CD4-positive, alpha-beta memory T cell (primary cell): ENCODE measurements around the gene ATP1B3. TPM values are rescaled to one million over a fixed set of nuclear protein-coding genes. Genes with fewer than 3 reads are reported as not detected.

ENCODE experiments used
- CTCF ChIA-PET: fragments of 350-600 bp; sonication (Branson Sonifier 250); formaldehyde crosslinking; loops from one replicate; lab custom pipeline; 2021; ENCODE audit warnings: inconsistent platforms; ENCODE audit not compliant: partially characterized antibody; lab: Charles Lee
- POLR2A ChIA-PET: fragments of 350-600 bp; sonication (Branson Sonifier 250); formaldehyde crosslinking; loops from one replicate; lab custom pipeline; 2021; ENCODE audit not compliant: partially characterized antibody; lab: Charles Lee
- DNase-seq, 5 donors: peaks; one replicate each; pipeline versions ENCODE4 v3.0.0 to v3.0.0-alpha.2; 2020 to 2022; ENCODE audit warnings: mixed read lengths in 1 of 5
- H3K27ac ChIP-seq: one replicate; pipeline ENCODE4 v1.7.0; 2013; ENCODE audit warnings: low read depth, low read length
- H3K27me3 ChIP-seq: 2 replicates; pipeline ENCODE4 v1.7.0; 2013; ENCODE audit warnings: mild to moderate bottlenecking, low read length, moderate library complexity; ENCODE audit not compliant: insufficient read depth
- H3K36me3 ChIP-seq: 2 replicates; pipeline ENCODE4 v1.7.0; 2013; ENCODE audit warnings: mild to moderate bottlenecking, low read length, moderate library complexity; ENCODE audit not compliant: insufficient read depth
- H3K4me1 ChIP-seq: 2 replicates; pipeline ENCODE4 v1.7.0; 2013; ENCODE audit warnings: mild to moderate bottlenecking, low read length, moderate library complexity; ENCODE audit not compliant: insufficient read depth
- H3K4me3 ChIP-seq, 2 donors: one replicate each; pipeline ENCODE4 v1.7.0; 2013; ENCODE audit warnings: low read length in 2 of 2, mild to moderate bottlenecking in 1 of 2
- H3K9me3 ChIP-seq, 2 donors: one replicate each; pipeline ENCODE4 v1.7.0; 2013; ENCODE audit warnings: low read length in 2 of 2, control low read depth in 1 of 2; ENCODE audit not compliant: control insufficient read depth in 1 of 2
- H3K27ac Mint-ChIP-seq, 7 donors: one replicate each; pipeline ENCODE4 v1.8.0; 2020 to 2021; ENCODE audit warnings: mixed read lengths in 7 of 7, mild to moderate bottlenecking in 6 of 7, inconsistent platforms in 3 of 7, moderate library complexity in 3 of 7
- H3K27me3 Mint-ChIP-seq, 2 donors: one replicate each; pipeline ENCODE4 v1.8.0; 2020 to 2021; ENCODE audit warnings: mixed read lengths in 2 of 2
- H3K36me3 Mint-ChIP-seq, 2 donors: one replicate each; pipeline ENCODE4 v1.8.0; 2020 to 2021; ENCODE audit warnings: mixed read lengths in 2 of 2, inconsistent platforms in 1 of 2, mild to moderate bottlenecking in 1 of 2
- H3K4me1 Mint-ChIP-seq, 4 donors: one replicate each; pipeline ENCODE4 v1.8.0; 2020 to 2021; ENCODE audit warnings: mixed read lengths in 4 of 4, mild to moderate bottlenecking in 1 of 4
- H3K4me3 Mint-ChIP-seq, 8 donors: one replicate each; pipeline ENCODE4 v1.8.0; 2020 to 2021; ENCODE audit warnings: mixed read lengths in 8 of 8, mild to moderate bottlenecking in 7 of 8, moderate library complexity in 6 of 8, inconsistent platforms in 3 of 8
- H3K9me3 Mint-ChIP-seq, 8 donors: one replicate each; pipeline ENCODE4 v1.8.0; 2020 to 2021; ENCODE audit warnings: mixed read lengths in 8 of 8, mild to moderate bottlenecking in 5 of 8, inconsistent platforms in 3 of 8, moderate library complexity in 1 of 8
- intact Hi-C: fragments of 100-400 bp; cut with micrococcal nuclease; formaldehyde crosslinking; loops from one replicate; pipeline ENCODE4 v1.15.1; 2023
- polyA plus RNA-seq, 2 donors: library from polyadenylated mRNA; unstranded; fragments of 300-500 nt; fragmentation: Illumina TruSeq; gene quantifications; one replicate each; pipeline ENCODE4 v1.2.3, GENCODE V29; 2021
- total RNA-seq, 2 experiments: library from RNA; stranded (reverse); gene quantifications; one replicate each; pipeline ENCODE4 v1.2.3, GENCODE V29; 2021

The ATP1B3 gene
- total and polyA plus RNA-seq, 4 experiments from 2014 or later, result 28.3 to 132 (median 72.5) TPM

DNA sequence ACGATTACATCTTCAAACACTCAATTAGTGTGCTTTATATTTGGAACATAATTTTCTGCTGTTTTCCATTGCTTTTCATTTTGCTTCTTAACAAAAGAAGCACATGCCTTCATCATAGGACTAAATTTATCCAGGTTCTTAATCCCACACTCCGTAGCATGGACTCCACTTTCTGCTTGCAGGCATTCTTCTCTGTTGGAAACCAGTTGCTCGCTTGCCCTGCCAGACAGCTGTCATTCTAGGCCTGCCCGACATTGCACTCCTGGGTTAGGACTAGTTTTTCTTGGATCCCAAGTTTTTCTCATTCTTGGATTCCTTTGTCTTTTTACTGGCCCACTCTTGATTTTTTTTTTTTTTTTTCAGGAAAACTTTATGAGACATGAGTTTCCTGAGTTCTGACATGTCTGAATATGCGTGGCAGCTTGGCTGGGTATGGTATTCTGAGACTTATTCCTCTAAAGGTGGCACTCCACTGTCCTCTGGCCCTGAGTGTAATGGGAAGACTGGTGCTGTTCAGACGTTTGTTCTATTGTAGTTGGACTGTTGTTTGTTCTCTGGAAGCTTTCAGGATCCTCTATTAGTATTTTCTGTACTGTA lies 6.3 kb upstream of the ATP1B3 start:
- intact Hi-C loops, result loop anchor here (10.0 kb wide), 1 partner anchor 705 kb away; the partner anchor contains the start of gene ATR
- Histone ChIP-seq H3K36me3 (no peaks in the 10 kb centered on the region), H3K9me3 (no peaks in the 10 kb centered on the region), H3K4me3 (no peak overlapping the region), H3K27me3 (no peaks in the 10 kb centered on the region), H3K27ac (no peak overlapping the region), H3K4me1 (peaks cover 3% of the 10 kb centered on the region)
- Mint-ChIP-seq H3K27ac (no peak overlapping the region), H3K4me1 (peaks cover under 1 to 3% (median 2%) of the 10 kb centered on the region in 4 donors), H3K9me3 (no peaks in the 10 kb centered on the region), H3K27me3 (no peaks in the 10 kb centered on the region), H3K36me3 (no peaks in the 10 kb centered on the region), H3K4me3 (no peak overlapping the region)
- DNase-seq, result no peak
- CTCF ChIA-PET, result interaction anchor here (2.6 kb wide), 1 partner anchor 132 kb away, joined by 11 read pairs; the partner anchor contains the start of gene RNF7
- POLR2A ChIA-PET, result interaction anchor here (1.3 kb wide), 1 partner anchor 74 kb away, joined by 3 read pairs; no protein-coding TSS in a partner anchor

DNA sequence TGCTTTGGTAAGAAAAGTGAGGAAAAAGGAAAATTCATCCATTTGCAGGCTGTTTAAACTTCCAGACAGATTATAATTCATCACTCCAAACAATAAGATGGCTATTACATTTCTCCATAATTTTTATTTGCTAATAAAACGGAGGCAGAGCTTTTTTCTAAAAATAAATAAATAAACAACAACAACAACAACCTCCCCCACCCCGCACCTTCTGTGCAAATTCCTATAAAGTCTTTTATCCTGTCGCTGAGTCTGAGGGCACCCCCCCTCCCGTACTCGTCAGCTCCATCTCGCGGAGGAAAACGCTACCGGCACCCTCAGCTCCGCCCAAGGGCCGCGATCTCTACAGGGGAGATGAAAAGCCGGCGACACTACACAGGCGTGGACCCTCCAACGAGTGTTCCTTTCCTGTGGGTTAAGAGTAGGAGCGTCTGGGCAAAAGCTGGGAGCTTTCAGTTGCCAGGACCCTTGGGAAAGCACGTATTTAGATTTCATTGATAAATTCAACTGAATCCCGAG lies 1.0 kb upstream of the ATP1B3 start:
- Mint-ChIP-seq H3K36me3 (peaks cover 0 to 8% of the 10 kb centered on the region in 2 donors), H3K27me3 (peaks cover 0 to 1% of the 10 kb centered on the region in 2 donors)

DNA sequence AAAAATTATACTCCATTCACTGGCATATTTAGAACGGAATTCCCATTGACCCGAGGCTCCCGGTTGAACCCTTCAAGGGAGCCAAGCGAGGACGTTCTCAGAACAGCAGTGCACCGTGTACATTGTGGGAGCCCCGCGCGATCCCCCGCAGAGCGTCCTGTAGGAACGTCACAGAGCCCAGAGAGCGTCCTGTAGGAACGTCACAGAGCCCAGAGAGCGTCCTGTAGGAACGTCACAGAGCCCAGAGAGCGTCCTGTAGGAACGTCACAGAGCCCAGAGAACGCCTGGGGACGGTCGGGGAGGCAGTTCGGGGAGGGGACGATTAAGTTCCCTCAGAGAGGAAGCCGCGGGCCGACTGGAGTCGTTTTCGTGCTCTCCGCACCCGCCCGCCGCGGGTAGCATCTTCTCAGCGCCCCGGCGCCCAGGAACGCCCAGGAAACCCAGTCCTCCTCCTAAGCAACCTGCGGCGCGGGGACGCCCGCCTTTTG lies 506 bp upstream of the ATP1B3 start:
- Mint-ChIP-seq H3K9me3 (no peaks in the 10 kb centered on the region), H3K27me3 (peaks cover 0 to 1% of the 10 kb centered on the region in 2 donors), H3K36me3 (peaks cover 0 to 8% of the 10 kb centered on the region in 2 donors), H3K4me1 (peaks cover 19 to 39% (median 30%) of the 10 kb centered on the region in 4 donors), H3K4me3 (peak overlapping the region; percentile 85 to 96 (median 92)), H3K27ac (peak overlapping the region; percentile 93 to 99 (median 95))
- H3K9me3 ChIP-seq, result no peaks in the 10 kb centered on the region
- peaks cover 28% of the 10 kb centered on the region for H3K4me1 ChIP-seq
- DNase-seq, result peak in 3 of 5 donors; percentile 77 to 89 (median 81)
- ChIA-PET CTCF (interaction anchor here (0.5 to 5.4 kb wide), 30 partner anchors 8 to 907 kb away, joined by 3 to 76 read pairs (median 4); partner anchors contain the start of gene RNF7), POLR2A (interaction anchor here (0.8 to 5.8 kb wide), 16 partner anchors 10 to 704 kb away, joined by 3 to 87 read pairs (median 5); partner anchors contain the start of genes PXYLP1, RASA2 and RNF7)
- intact Hi-C loops, result loop anchor here (1.0 to 10.0 kb wide), 8 partner anchors 37 to 1126 kb away; partner anchors contain the start of genes ATR, GK5, RNF7 and U2SURP
- no peaks in the 10 kb centered on the region for H3K27me3 ChIP-seq
- peak overlapping the region; percentile 95 for H3K27ac ChIP-seq
- peak overlapping the region; percentile 82 to 86 for H3K4me3 ChIP-seq
- H3K36me3 ChIP-seq, result no peaks in the 10 kb centered on the region

More for the DNA sequence above, 1.0 kb upstream of the ATP1B3 start:
- Mint-ChIP-seq H3K9me3 (no peaks in the 10 kb centered on the region), H3K4me1 (peaks cover 19 to 39% (median 30%) of the 10 kb centered on the region in 4 donors), H3K4me3 (peak overlapping the region; percentile 85 to 96 (median 92)), H3K27ac (peak overlapping the region; percentile 93 to 99 (median 95))
- peak overlapping the region; percentile 95 for H3K27ac ChIP-seq
- H3K36me3 ChIP-seq, result no peaks in the 10 kb centered on the region
- peak; percentile 75 to 84 (median 78) for DNase-seq
- peak overlapping the region; percentile 82 to 86 for H3K4me3 ChIP-seq
- H3K9me3 ChIP-seq, result no peaks in the 10 kb centered on the region
- H3K27me3 ChIP-seq, result no peaks in the 10 kb centered on the region
- H3K4me1 ChIP-seq, result peaks cover 28% of the 10 kb centered on the region
- ChIA-PET POLR2A (interaction anchor here (0.6 to 5.8 kb wide), 15 partner anchors 11 to 1126 kb away, joined by 3 to 87 read pairs (median 5); partner anchors contain the start of genes PXYLP1, RASA2, RNF7 and U2SURP), CTCF (interaction anchor here (0.5 to 5.4 kb wide), 35 partner anchors 8 to 907 kb away, joined by 3 to 76 read pairs (median 4); partner anchors contain the start of gene RNF7)
- intact Hi-C loops, result loop anchor here (1.0 to 10.0 kb wide), 7 partner anchors 38 to 1127 kb away; partner anchors contain the start of genes ATR, RNF7 and U2SURP

DNA sequence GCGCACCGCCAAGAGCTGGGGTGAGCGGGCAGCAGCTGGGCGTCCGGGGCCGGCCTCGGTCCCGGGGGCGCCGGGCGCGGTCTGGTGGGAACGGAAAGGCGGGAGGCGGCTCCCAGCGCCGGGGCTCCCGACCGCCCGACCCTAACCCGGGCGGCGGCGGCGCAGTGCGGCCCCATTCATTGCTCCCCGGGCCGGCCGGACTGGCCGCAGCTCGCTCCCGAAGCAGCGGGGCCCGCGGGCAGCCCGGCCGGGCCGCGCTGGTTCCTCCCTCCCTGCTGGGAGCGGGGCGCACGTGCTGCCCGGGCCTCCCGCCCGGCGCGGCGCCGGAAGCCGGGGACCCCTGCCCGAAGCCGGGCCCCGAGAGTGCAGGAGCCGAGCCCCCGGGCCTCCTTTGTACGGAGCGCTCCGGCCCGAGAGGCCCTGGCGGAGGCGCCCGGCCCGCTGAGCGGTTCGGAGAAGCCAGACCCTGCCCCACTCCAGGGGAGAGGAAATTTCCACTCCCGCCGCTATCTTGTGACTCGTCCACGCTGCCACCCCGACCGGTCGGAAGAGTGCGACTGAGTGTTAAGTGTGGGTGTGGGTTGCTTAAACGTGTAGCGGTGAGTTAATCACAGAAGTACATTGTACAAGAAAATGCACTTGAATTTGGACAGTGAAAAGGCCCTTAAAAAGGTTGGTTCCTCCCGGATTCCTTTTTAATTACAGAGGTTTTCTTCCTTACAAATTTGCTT lies 613 bp downstream of the ATP1B3 start:
- Mint-ChIP-seq H3K4me1 (peaks cover 24 to 50% (median 38%) of the 10 kb centered on the region in 4 donors), H3K27ac (peak overlapping the region; percentile 78 to 95 (median 92)), H3K27me3 (peaks cover 0 to 1% of the 10 kb centered on the region in 2 donors), H3K9me3 (no peaks in the 10 kb centered on the region), H3K36me3 (peaks cover 0 to 8% of the 10 kb centered on the region in 2 donors), H3K4me3 (peak overlapping the region; percentile 87 to 97 (median 91))
- intact Hi-C loops, result loop anchor here (1.0 to 10.0 kb wide), 4 partner anchors 348 to 1125 kb away; partner anchors contain the start of genes ATR, GK5 and U2SURP
- peak; percentile 57 to 74 (median 60) for DNase-seq
- CTCF ChIA-PET, result interaction anchor here (0.7 to 5.4 kb wide), 9 partner anchors 9 to 645 kb away, joined by 3 to 76 read pairs (median 5); partner anchors contain the start of genes PXYLP1 and RNF7
- Histone ChIP-seq H3K4me3 (peak overlapping the region; percentile 57 to 71), H3K9me3 (no peaks in the 10 kb centered on the region), H3K36me3 (no peaks in the 10 kb centered on the region), H3K4me1 (peaks cover 37% of the 10 kb centered on the region), H3K27me3 (no peaks in the 10 kb centered on the region), H3K27ac (peak overlapping the region; percentile 95)
- POLR2A ChIA-PET, result interaction anchor here (0.7 to 5.8 kb wide), 12 partner anchors 9 to 703 kb away, joined by 3 to 87 read pairs (median 4); partner anchors contain the start of genes RASA2 and RNF7

DNA sequence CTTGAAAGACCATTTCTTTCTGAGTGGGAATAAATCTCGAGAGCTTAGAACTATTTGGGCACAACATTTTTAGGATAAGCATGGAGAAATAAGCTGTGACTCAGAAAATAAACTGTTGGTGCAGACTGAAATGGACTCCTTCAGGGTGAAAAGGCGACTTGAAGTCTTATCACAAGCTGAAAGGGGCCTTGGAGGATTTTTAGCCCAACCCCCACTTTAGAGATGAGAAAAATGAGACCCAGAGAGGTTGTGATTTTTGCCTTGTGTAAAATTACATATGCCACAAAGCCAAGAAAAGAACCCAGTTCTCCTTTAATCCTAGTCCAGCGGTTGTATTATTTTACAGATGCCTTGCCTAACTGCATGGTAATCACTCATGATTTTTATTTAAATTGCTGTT lies 1.5 kb downstream of the ATP1B3 start:
- H3K4me1 Mint-ChIP-seq, result peaks cover 28 to 53% (median 39%) of the 10 kb centered on the region in 4 donors
- H3K36me3 ChIP-seq, result no peaks in the 10 kb centered on the region
- peak overlapping the region; percentile 67 to 94 (median 92) for H3K27ac Mint-ChIP-seq
- POLR2A ChIA-PET, result interaction anchor here (0.6 to 5.8 kb wide), 6 partner anchors 8 to 647 kb away, joined by 3 to 87 read pairs (median 10); partner anchors contain the start of gene RNF7
- H3K4me1 ChIP-seq, result peaks cover 37% of the 10 kb centered on the region
- no peaks in the 10 kb centered on the region for H3K9me3 ChIP-seq
- H3K36me3 Mint-ChIP-seq, result peaks cover 1 to 8% of the 10 kb centered on the region in 2 donors
- H3K9me3 Mint-ChIP-seq, result no peaks in the 10 kb centered on the region
- intact Hi-C loops, result loop anchor here (5.0 to 10.0 kb wide), 3 partner anchors 466 to 1124 kb away; partner anchors contain the start of genes ATR and U2SURP
- no peak overlapping the region for H3K4me3 ChIP-seq
- DNase-seq, result no peak
- H3K27me3 ChIP-seq, result no peaks in the 10 kb centered on the region
- H3K27ac ChIP-seq, result peak overlapping the region; percentile 95
- peak overlapping the region; percentile 82 to 92 (median 88) for H3K4me3 Mint-ChIP-seq
- H3K27me3 Mint-ChIP-seq, result peaks cover 0 to 1% of the 10 kb centered on the region in 2 donors
- CTCF ChIA-PET, result interaction anchor here (0.6 to 4.5 kb wide), 10 partner anchors 8 to 646 kb away, joined by 3 to 55 read pairs (median 3); partner anchors contain the start of genes PXYLP1 and RNF7

DNA sequence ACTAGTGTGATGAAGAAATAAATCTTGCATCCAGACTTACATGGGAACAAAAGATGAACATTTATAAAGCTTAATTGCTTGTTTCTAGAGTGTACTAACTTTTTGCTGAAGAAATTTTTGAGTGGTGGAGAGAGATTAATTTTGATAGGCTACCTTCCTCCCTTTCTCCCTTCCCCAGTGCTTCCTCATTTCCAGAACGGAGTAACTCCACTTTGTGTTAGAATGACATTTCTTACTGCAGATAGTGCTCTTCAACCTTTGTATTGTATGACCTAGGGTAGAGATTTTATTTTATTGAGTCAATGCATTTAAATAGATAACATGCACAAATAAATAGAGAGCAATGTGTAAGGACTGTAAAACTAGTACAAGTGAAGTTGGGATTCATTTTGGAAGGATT lies 1.9 kb downstream of the ATP1B3 start:
- no peaks in the 10 kb centered on the region for H3K9me3 Mint-ChIP-seq

More for the DNA sequence above, 1.9 kb downstream of the ATP1B3 start:
- H3K27me3 ChIP-seq, result no peaks in the 10 kb centered on the region
- no peak for DNase-seq
- peak overlapping the region in 1 of 2 donors; percentile 31 for H3K4me3 ChIP-seq
- H3K4me3 Mint-ChIP-seq, result peak overlapping the region; percentile 18 to 92 (median 88)
- no peaks in the 10 kb centered on the region for H3K36me3 ChIP-seq
- intact Hi-C loops, result loop anchor here (5.0 to 10.0 kb wide), 3 partner anchors 466 to 1124 kb away; partner anchors contain the start of genes ATR and U2SURP
- CTCF ChIA-PET, result interaction anchor here (0.6 to 4.5 kb wide), 7 partner anchors 35 to 647 kb away, joined by 3 to 55 read pairs (median 3); partner anchors contain the start of genes PXYLP1 and RNF7
- no peaks in the 10 kb centered on the region for H3K9me3 ChIP-seq
- H3K27ac ChIP-seq, result peak overlapping the region; percentile 95
- H3K36me3 Mint-ChIP-seq, result peaks cover 3 to 8% of the 10 kb centered on the region in 2 donors
- H3K27me3 Mint-ChIP-seq, result peaks cover 0 to 1% of the 10 kb centered on the region in 2 donors
- peaks cover 37% of the 10 kb centered on the region for H3K4me1 ChIP-seq
- H3K4me1 Mint-ChIP-seq, result peaks cover 28 to 53% (median 41%) of the 10 kb centered on the region in 4 donors
- H3K27ac Mint-ChIP-seq, result peak overlapping the region; percentile 29 to 94 (median 88)
- POLR2A ChIA-PET, result interaction anchor here (0.6 to 5.8 kb wide), 5 partner anchors 8 to 140 kb away, joined by 3 to 87 read pairs (median 16); partner anchors contain the start of gene RNF7
